Ovary (tissue), 9 donors: ENCODE measurements around the gene DDX24. TPM values are rescaled to one million over a fixed set of nuclear protein-coding genes. Genes with fewer than 3 reads are reported as not detected.

ENCODE experiments used
- DNase-seq, 5 donors: peaks; one replicate each; pipeline ENCODE4 v3.0.0-alpha.2; 2019 to 2020
- H3K27ac ChIP-seq, 2 donors: fragments of 200-600 bp; one replicate each; pipeline versions ENCODE4 v1.5.1 to v1.8.0; 2019 to 2022
- H3K27me3 ChIP-seq: fragments of 200-600 bp; one replicate; pipeline ENCODE4 v1.8.0; 2022
- H3K36me3 ChIP-seq: fragments of 200-600 bp; sonication (generic); one replicate; pipeline ENCODE4 v1.5.1; 2019
- H3K4me1 ChIP-seq: one replicate; pipeline ENCODE4 v1.8.1; 2013; ENCODE audit warnings: mild to moderate bottlenecking, moderate library complexity; ENCODE audit not compliant: insufficient read depth
- H3K4me3 ChIP-seq: fragments of 200-600 bp; sonication (generic); one replicate; pipeline ENCODE4 v1.5.1; 2017
- H3K9me3 ChIP-seq, 2 donors: fragments of 200-600 bp in 1 of 2; sonication (generic) in 1 of 2; one replicate each; pipeline versions ENCODE4 v1.5.1 to v1.8.1; 2013 to 2019; ENCODE audit warnings: mild to moderate bottlenecking in 1 of 2, moderate library complexity in 1 of 2
- CTCF ChIP-seq, 3 donors: fragments of 450-650 bp in 2 of 3; fragments of 200-600 bp in 1 of 3; IDR thresholded peaks; one replicate each; pipeline versions ENCODE4 v1.5.1 to v1.8.0; 2016 to 2022; ENCODE audit warnings: antibody characterized with exemption in 3 of 3, mild to moderate bottlenecking in 1 of 3
- EP300 ChIP-seq: sonication (generic); formaldehyde crosslinking; IDR thresholded peaks from one replicate; pipeline ENCODE4 v1.6.1; 2017; ENCODE audit warnings: antibody characterized with exemption
- POLR2A ChIP-seq: fragments of 450-650 bp; IDR thresholded peaks from one replicate; pipeline ENCODE4 v1.6.1; 2017; ENCODE audit warnings: antibody characterized with exemption, mild to moderate bottlenecking, moderate library complexity
- WGBS, 3 donors: extraction: QIAGEN DNeasy Blood & Tissue Kit in 1 of 3; methylation state at CpG; one replicate each; pipeline versions ENCODE4 v1.1.5 to v1.1.7; 2013 to 2017; 5-methylcytosine and 5-hydroxymethylcytosine counted together
- intact Hi-C, 4 donors: fragments of 100-400 bp; cut with DNase I; formaldehyde crosslinking; loops; one replicate each; pipeline versions ENCODE4 v1.11.0 to v1.15.1; 2022 to 2023
- polyA plus RNA-seq, 2 donors: library from polyadenylated mRNA; stranded (reverse); fragments of 200-250 nt in 1 of 2; fragments of 350-450 nt in 1 of 2; fragmentation: Illumina TruSeq in 1 of 2; extraction: RNeasy Lipid Tissue Mini Kit (QIAGEN cat#74804) in 1 of 2; gene quantifications; one replicate each; pipeline ENCODE4 v1.2.3, GENCODE V29; 2013 to 2014
- total RNA-seq, 7 donors: library from RNA; depleted of rRNA in 2 of 7; stranded (reverse); fragments of >200 nt in 2 of 7; fragmentation: NEBNext Ultra II Directional in 3 of 7; extraction: Animal tissue kit (Norgen Biotek cat#: 25700) in 3 of 7; gene quantifications; one replicate each; pipeline versions ENCODE4 v1.1.0 to v1.2.4, GENCODE V29; 2016 to 2023
- donor health status: DM: no; HTN: no; CAD: no; lungs with moderate emphysema.
- donor health status: DM: no; HTN: no; CAD: no.
- donor health status: Bipolar disorder and iron deficiency.
- donor health status: DM: yes; HTN: yes; CAD: no.
- donor health status: DM: no; HTN: no; CAD: no.
- donor health status: DM: yes; HTN: yes; CAD: no.

Gene DDX24
- total and polyA plus RNA-seq, 9 donors = 98.8 to 521 (median 233) TPM

GRCh38 chr14:94030571-94030970 lies 50.4 kb downstream of the DDX24 start:
- Histone ChIP-seq H3K27ac (no peak overlapping the region), H3K9me3 (no peaks in the 10 kb centered on the region), H3K27me3 (no peaks in the 10 kb centered on the region), H3K4me1 (no peaks in the 10 kb centered on the region), H3K4me3 (no peak overlapping the region), H3K36me3 (no peaks in the 10 kb centered on the region)
- intact Hi-C loops = loop anchor here in 1 of 4 donors (10.0 kb wide), 1 partner anchor 104 kb away; no protein-coding TSS in a partner anchor
- 91 to 94% (median 93%) methylated on average over 14 of the region's 14 CpGs for WGBS, 3 donors
- DNase-seq = no peak
- TF ChIP-seq EP300 (no peak), POLR2A (no peak), CTCF (IDR thresholded peaks at IDR 0.05) (no peak)

- H3K9me3 ChIP-seq = no peaks in the 10 kb centered on the region
- intact Hi-C loops = loop anchor here in 1 of 4 donors (10.0 kb wide), 1 partner anchor 105 kb away; no protein-coding TSS in a partner anchor
- DNase-seq = no peak
- no peaks in the 10 kb centered on the region for H3K36me3 ChIP-seq
- no peaks in the 10 kb centered on the region for H3K27me3 ChIP-seq
- H3K4me3 ChIP-seq = no peak overlapping the region
- H3K4me1 ChIP-seq = no peaks in the 10 kb centered on the region
- no peak overlapping the region for H3K27ac ChIP-seq
- 91 to 94% (median 94%) methylated on average over 7 of the region's 7 CpGs for WGBS, 3 donors
- TF ChIP-seq EP300 = no peak
- no peak for TF ChIP-seq POLR2A
- no peak for TF ChIP-seq CTCF (IDR thresholded peaks at IDR 0.05)
Observed at GRCh38 chr14:94029671-94030203, 51.3 kb downstream of the DDX24 start.

- Histone ChIP-seq H3K9me3 (no peaks in the 10 kb centered on the region), H3K36me3 (no peaks in the 10 kb centered on the region), H3K4me3 (no peak overlapping the region), H3K4me1 (no peaks in the 10 kb centered on the region), H3K27me3 (no peaks in the 10 kb centered on the region), H3K27ac (no peak overlapping the region)
- no peak for DNase-seq
- 84 to 91% (median 88%) methylated on average over 4 of the region's 4 CpGs for WGBS, 3 donors
- intact Hi-C loops = no loop called here
- TF ChIP-seq EP300 = no peak
- TF ChIP-seq CTCF (IDR thresholded peaks at IDR 0.05) = no peak
- TF ChIP-seq POLR2A = no peak
Observed at GRCh38 chr14:94029265-94029664, 51.7 kb downstream of the DDX24 start.

GRCh38 chr14:94028450-94028826 lies 52.6 kb downstream of the DDX24 start:
- Histone ChIP-seq H3K4me1 (no peaks in the 10 kb centered on the region), H3K27me3 (no peaks in the 10 kb centered on the region), H3K9me3 (no peaks in the 10 kb centered on the region), H3K27ac (no peak overlapping the region), H3K36me3 (no peaks in the 10 kb centered on the region), H3K4me3 (no peak overlapping the region)
- TF ChIP-seq POLR2A = no peak
- no peak for TF ChIP-seq EP300
- TF ChIP-seq CTCF (IDR thresholded peaks at IDR 0.05) = no peak
- DNase-seq = no peak
- intact Hi-C loops = no loop called here
- WGBS, 3 donors = 84 to 91% (median 85%) methylated on average over 4 of the region's 4 CpGs
